ENCODE data around the gene NINJ2. TPM values are rescaled to one million over a fixed set of nuclear protein-coding genes. Genes with fewer than 3 reads are reported as not detected.
"Not testable (repeated sequence)": the region's sequence is repeated elsewhere in the genome, so short reads cannot be mapped to it uniquely, and the experiment has no call there.

The NINJ2 gene
- total RNA-seq, 2 donors from 2014 or later = 2.1 to 4.2 TPM

- Histone ChIP-seq H3K27me3 (no peaks in the 10 kb centered on the region), H3K27ac (no peak overlapping the region), H3K4me3 (no peak overlapping the region), H3K9me3 (peaks cover 9% of the 10 kb centered on the region), H3K4me1 (no peaks in the 10 kb centered on the region), H3K36me3 (no peaks in the 10 kb centered on the region), H3K9ac (ENCODE audit: low read depth in 2 of 2, low read length in 2 of 2) (no peak overlapping the region)
- TF ChIP-seq CTCF (IDR thresholded peaks at IDR 0.05) = no peak
- no peak for DNase-seq
- intact Hi-C loops (cut with DNase I) = no loop called here
These were observed 38.8 kb upstream of the NINJ2 start for GRCh38 chr12:701896-702539.

GRCh38 chr12:700016-700415, 36.8 kb upstream of the NINJ2 start:
- DNase-seq = no peak
- no peak overlapping the region for H3K9ac ChIP-seq (ENCODE audit: low read depth in 2 of 2, low read length in 2 of 2)
- intact Hi-C loops (cut with DNase I) = no loop called here
- no peaks in the 10 kb centered on the region for H3K36me3 ChIP-seq
- no peak for TF ChIP-seq CTCF (IDR thresholded peaks at IDR 0.05)
- no peaks in the 10 kb centered on the region for H3K27me3 ChIP-seq
- peaks cover 9% of the 10 kb centered on the region for H3K9me3 ChIP-seq
- H3K4me1 ChIP-seq = no peaks in the 10 kb centered on the region
- no peak overlapping the region for H3K27ac ChIP-seq
- H3K4me3 ChIP-seq = no peak overlapping the region

- DNase-seq; H3K27me3 ChIP-seq; H3K27ac ChIP-seq; H3K4me1 ChIP-seq; H3K4me3 ChIP-seq; H3K36me3 ChIP-seq; H3K9ac ChIP-seq (ENCODE audit: low read depth in 2 of 2, low read length in 2 of 2); intact Hi-C loops (cut with DNase I); H3K9me3 ChIP-seq: not testable (repeated sequence)
These were observed 35.0 kb upstream of the NINJ2 start for GRCh38 chr12:698222-698621.

GRCh38 chr12:697481-697880, 34.2 kb upstream of the NINJ2 start:
- no peaks in the 10 kb centered on the region for H3K36me3 ChIP-seq
- H3K27ac ChIP-seq = no peak overlapping the region
- H3K9me3 ChIP-seq = peaks cover 9% of the 10 kb centered on the region
- no peak overlapping the region for H3K9ac ChIP-seq (ENCODE audit: low read depth in 2 of 2, low read length in 2 of 2)
- H3K27me3 ChIP-seq = no peaks in the 10 kb centered on the region
- DNase-seq = no peak
- TF ChIP-seq CTCF (IDR thresholded peaks at IDR 0.05) = no peak
- no peaks in the 10 kb centered on the region for H3K4me1 ChIP-seq
- intact Hi-C loops (cut with DNase I) = no loop called here
- no peak overlapping the region for H3K4me3 ChIP-seq

GRCh38 chr12:694734-695503, 31.7 kb upstream of the NINJ2 start:
- H3K27ac ChIP-seq = no peak overlapping the region
- H3K4me3 ChIP-seq = no peak overlapping the region
- no peak for DNase-seq
- no peaks in the 10 kb centered on the region for H3K27me3 ChIP-seq
- H3K4me1 ChIP-seq = no peaks in the 10 kb centered on the region
- no peak overlapping the region for H3K9ac ChIP-seq (ENCODE audit: low read depth in 2 of 2, low read length in 2 of 2)
- intact Hi-C loops (cut with DNase I) = no loop called here
- peaks cover 9% of the 10 kb centered on the region for H3K9me3 ChIP-seq
- no peak for TF ChIP-seq CTCF (IDR thresholded peaks at IDR 0.05)
- no peaks in the 10 kb centered on the region for H3K36me3 ChIP-seq

GRCh38 chr12:693934-694533, 30.8 kb upstream of the NINJ2 start:
- TF ChIP-seq CTCF (IDR thresholded peaks at IDR 0.05) = no peak
- peaks cover 9% of the 10 kb centered on the region for H3K9me3 ChIP-seq
- no peak overlapping the region for H3K4me3 ChIP-seq
- H3K36me3 ChIP-seq = no peaks in the 10 kb centered on the region
- no peaks in the 10 kb centered on the region for H3K4me1 ChIP-seq
- no peak overlapping the region for H3K27ac ChIP-seq
- intact Hi-C loops (cut with DNase I) = no loop called here
- no peaks in the 10 kb centered on the region for H3K27me3 ChIP-seq
- DNase-seq = no peak
- H3K9ac ChIP-seq (ENCODE audit: low read depth in 2 of 2, low read length in 2 of 2) = no peak overlapping the region
